ENCODE measurements around the gene KIAA0930.

Gene KIAA0930

DNA sequence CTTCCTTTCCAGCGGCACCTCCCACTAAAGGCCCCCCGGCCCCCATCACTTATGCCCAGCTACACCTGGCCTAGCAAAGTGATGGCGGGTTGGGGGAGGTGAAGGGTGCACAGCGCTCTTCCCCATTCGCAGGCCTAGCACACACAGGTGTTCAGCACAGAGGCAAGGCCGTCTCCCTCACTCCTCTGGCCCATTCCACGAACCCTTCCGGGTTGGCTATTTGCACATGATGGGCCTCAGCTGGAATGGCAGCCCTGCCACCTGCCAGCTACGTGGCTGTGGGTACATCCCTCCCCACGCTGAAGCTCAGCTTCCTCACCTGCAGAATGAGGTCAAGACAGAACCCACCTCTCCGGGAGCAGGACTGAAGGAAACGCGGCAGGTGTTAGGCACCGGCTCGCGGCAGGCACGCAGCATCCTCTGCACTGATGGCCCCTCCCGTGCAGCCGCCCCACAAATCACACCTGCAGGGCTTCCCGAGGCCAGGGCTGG is 4.8 kb downstream of the KIAA0930 start:
- FAIRE-seq: no peak

DNA sequence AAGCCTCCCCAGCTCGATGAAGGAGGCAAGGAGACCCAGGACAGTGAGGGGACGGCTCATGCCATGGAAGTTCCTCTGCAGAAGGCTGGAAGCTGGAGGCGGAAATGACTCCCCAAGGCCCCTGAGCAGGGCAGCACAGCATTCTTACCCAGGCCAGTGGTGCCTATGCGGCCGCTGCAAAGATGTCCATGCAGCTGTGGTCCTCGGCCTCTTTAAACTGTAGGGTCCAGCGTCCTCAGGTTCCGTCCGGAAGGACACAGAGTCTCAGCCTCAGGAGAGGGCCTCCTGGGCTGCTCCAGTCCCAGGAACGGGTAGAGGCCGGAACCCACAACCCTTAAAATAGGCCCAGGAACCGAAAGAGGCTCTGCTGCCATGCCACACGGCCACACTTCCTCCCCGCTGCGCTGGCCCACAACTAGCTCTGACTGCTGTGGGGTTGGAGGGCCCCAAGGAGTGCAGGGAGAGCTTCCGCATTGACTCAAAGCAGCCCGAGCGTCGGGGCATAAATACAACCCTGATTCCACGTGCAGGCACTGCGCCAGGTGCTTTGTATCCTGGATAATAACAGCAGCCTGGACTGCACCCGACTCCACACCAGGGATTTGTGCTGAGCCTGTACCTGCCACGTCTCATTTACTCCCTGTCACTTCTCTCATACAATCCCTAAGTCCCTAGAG is 5.5 kb downstream of the KIAA0930 start:
- no peak for FAIRE-seq

DNA sequence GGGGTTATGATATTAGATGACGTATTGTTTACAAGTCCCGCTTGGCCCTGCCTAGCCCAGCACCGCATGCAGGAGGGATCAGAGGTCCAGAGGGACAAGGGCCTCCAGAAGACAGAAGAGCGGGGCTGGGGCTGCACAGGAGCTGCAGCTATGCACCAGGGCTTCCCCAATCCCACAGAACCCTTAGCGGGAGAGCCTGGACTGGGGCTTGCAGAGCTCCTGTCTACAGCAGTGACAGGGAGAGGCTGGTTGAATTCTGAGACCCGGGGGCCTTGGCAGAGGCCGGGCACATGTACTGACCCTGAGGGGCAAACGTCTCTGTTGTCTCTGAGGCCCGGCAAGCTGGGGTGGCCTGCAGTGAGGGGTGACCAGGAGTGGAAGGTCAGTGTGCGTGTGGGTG is 6.9 kb downstream of the KIAA0930 start:
- FAIRE-seq: no peak

DNA sequence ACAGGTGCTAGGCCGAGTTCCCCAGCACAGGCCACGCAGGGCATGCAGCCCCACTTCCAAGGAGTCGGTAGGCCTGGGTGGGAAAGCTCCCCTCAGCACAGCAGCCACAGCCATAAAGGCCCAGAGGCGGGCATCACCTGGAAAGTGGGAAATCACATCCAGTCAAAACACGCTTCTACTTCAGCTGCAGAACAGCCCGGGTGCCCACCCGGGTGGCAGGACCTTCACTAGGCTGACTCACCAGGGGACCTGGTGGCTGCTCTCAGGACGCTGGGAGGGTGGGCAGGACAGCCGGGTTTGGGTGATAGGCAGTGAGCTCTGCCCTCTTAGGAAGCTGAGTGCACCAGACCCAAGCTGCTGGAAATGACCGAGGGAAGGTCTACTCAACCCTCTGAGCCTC is 7.3 kb downstream of the KIAA0930 start:
- no peak for FAIRE-seq

DNA sequence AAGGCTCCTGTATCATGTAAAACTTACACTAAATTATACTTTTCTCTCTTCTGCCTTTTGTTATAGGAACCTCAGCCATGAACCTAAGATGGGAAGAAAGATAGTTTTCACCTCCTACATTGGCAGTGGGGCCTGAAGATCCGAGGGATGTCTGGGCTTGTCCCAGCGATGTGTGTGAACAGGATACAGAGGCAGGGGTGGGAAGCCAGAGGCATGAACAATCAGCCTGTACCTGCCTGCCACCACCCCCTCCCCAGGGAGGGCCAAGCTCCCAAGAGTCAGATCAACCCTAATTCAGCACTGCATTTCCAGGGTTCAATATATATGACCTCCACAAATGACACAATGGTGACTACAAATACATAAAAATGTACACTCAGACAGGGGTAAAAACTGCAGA is 9.4 kb downstream of the KIAA0930 start:
- no peak for FAIRE-seq

DNA sequence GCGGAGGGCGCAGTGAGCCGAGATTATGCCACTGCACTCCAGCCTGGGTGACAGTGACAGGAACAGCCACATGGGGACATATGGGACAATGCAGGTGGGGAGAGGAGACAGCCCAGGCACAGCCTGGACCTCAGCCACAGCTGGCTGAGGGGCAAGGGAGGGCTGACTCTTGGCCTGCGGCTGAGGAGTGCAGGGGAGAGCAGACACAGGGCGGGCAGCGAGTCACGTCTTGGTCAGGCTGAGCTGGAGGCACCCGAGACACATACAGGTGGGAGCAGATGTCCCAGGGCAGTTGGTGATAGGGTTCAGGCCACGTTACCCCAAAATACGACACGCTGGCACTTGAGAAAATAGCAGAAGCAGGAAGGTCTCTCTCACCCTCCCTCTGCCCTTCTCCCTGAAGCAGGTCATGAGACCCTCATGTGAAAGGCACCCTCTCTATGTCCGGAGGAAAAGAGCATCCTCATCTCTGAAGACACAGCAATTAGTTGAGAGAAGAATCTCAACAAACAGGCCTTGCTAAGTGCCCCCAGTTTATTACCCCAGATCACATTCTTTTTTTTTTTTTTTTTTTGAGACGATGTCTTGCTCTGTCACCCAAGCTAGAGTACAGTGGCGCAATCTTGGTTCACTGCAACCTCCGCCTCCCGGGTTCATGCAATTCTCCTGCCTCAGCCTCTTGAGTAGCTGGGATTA is 10.5 kb downstream of the KIAA0930 start:
- no peak for FAIRE-seq

DNA sequence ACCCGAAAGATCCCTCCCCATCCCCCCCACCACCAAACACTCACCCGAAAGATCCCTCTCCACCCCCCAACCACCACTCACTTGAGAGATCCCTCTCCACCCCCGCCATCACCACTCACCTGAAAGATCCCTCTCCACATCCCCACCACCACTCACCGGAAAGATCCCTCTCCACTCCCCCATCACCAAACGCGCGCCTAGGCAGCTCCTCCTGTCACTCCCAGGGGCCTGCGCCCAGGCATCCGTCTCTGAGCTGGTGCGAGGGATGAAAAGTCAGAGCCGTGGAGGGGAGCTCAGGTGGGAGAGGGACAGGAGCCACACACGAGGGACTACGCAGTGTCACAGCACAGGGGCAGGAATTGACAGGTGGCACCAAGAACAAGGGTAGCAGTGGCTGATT is 11.5 kb downstream of the KIAA0930 start:
- FAIRE-seq: no peak

DNA sequence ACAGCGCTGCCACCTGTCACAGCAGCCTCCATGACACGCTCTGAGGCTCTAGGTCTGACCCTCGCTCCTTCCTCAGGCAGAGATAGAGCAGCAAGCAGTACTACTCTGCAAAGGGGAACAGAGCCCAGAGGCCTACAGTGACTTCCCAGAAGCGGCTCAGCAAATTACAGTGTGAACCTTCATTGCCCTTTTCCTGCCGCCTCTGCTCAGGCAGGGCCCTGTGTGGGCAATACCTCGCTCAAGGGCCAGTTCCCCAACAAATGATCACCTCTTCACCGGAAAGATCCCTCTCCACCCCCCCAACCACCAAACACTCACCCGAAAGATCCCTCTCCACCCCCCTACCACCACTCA is 12.3 kb downstream of the KIAA0930 start:
- FAIRE-seq: no peak

DNA sequence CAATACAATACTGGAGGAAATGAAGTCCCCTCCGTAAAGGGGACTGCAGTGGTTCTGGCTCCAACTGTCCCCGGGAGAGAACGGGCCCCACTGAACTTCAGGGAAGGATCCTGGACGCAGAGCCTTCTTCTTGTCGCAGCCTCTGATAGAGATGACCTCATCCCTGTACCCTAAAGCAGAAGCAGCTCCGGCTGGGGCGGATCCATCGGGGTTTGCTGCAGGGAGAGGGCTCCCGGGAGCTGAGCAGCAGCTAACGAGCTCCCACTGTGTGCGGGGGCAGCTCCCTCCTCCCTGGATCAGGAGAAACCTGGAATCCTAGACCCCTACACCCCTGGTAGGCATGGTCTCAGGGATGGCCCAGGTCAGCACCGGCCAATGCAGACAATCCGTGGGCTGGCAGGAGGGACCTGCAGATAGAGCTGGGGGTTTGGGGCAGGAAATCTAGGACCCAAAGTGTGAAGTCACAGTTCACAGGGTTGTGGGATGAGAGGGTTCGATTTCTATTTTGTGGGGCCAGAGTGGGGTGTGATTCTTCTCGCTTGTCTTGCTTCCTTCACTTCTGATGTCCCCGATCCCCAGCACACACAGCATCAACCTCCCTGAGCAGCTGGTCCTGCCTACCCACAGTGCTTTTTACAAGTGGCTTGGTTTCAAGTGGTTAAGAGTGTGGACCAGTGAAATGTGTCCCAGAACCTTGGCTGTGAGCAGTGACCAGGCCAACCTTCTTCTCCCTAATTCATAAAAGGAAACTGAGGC is 12.9 kb downstream of the KIAA0930 start:
- no peak for FAIRE-seq

DNA sequence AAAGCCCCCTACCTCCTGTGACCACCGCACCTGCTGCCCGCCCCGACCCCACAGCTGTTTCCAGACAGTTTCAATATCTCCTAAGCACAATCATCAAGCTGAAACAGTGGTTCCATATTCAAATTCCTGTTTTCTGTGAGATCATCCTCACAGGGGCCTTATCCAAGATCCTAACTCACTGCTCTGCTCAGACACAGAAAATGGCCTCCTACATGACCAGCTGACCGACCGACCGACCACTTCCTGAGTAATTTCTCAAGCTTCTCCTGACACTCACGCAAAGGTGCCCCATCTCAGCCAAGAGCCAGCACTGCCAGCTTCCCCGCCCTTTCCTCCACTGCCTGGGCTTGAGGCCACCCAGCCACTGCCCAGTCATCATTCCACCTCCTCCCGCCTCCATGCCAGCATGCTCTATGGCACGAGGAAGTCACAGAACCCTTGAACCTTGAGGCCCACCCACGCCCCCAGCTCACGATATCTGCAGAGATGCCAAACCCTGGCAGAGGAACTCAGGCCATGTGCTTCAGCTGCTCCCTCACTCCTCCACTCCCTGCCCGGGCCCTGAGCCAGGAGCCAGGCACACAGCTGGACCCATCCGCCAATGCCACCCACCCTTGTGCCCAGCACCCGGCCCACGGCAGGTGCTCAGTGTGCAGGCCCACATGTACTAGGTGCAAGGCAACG is 14.0 kb downstream of the KIAA0930 start:
- no peak for FAIRE-seq

DNA sequence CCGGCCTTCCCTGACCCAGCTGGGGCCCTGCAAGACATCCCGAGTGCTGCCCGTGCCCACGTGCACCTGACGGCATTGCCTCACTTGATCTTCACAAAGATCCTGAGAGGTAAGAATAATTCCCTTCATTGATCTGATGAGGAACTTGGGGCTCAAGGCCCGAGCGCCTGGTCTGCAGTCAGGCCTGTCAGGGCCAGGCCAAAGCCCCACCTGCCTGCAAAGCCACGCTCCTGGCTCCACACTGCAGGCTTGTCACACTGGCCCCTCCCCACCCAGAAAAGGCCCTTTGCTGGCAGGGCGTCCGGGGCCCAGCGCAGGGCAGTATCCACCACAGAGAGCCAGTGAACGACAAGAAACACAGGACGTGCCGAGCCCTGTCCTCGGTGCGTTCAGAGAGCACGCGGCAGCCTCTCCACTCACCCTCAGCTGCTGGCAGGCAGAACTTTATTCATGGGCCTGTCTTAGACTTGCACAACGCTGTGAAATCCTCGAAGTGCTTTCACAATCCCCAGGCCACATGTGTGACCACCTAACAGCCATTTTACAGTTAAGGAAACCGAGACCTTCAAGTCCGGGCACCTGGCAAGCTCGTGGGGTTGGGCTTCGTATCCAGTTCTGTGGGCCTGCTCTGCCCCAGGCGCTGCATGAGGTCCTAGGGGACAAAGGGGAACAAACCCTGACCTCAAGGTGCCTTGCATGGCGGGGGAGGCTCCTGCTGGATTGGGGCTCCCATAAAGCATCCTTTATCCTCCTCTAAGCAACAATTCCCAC is 14.8 kb downstream of the KIAA0930 start:
- no peak for FAIRE-seq

DNA sequence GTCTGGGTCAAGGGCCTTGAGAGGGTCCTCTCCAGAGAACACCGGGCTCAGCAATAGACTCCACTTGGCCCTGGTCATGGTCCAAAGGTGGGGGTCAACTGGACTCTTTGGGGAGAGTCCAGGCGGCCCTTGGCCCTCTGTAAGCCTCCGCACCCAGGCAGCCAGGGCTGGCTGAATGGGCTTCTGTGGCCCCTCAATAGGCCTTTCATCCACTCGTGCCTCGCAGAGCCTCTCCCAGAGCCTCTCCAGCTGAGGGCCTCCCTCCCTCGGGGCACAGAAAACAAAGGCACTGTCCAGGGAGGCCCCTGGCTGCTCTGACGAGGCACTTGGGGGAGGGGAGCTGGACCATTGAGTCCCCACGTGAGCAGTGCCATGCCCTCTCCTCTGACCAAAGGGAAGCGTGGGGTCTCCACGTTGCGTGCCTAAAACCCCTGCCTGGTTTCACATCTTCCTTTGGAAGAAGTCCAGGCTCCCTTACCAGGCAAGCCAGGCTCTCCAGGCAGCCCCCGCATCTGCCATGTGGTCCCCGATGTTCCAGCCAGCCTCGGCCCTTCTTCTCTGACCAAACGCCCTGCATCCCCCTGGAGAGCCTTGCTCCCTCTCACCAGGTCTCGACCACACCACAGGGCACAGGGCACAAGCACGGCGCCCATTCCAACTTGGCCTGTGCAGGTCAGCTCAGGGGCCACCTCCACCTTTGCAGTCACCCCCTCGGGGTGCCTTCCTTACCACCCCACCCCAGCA is 15.5 kb downstream of the KIAA0930 start:
- FAIRE-seq: no peak

DNA sequence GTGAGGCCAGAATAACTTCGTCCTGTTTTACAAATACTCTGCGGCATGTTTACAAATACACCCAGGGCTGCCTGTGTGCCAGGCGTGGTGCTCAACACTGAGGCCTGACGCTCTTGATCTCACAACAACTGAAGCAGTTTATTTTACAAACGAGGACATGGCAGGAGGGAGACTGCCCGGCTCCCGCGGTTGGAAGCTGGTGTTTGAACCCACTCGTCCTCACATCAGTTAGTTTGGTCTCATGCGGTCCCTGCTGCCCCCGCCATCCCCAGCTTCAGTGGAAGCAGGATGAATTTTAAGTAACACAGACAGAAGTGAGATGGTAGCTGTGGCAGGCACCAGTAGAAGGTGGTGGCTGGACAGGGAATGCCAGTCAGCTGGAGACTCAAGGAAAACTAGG is 16.4 kb downstream of the KIAA0930 start:
- no peak for FAIRE-seq

DNA sequence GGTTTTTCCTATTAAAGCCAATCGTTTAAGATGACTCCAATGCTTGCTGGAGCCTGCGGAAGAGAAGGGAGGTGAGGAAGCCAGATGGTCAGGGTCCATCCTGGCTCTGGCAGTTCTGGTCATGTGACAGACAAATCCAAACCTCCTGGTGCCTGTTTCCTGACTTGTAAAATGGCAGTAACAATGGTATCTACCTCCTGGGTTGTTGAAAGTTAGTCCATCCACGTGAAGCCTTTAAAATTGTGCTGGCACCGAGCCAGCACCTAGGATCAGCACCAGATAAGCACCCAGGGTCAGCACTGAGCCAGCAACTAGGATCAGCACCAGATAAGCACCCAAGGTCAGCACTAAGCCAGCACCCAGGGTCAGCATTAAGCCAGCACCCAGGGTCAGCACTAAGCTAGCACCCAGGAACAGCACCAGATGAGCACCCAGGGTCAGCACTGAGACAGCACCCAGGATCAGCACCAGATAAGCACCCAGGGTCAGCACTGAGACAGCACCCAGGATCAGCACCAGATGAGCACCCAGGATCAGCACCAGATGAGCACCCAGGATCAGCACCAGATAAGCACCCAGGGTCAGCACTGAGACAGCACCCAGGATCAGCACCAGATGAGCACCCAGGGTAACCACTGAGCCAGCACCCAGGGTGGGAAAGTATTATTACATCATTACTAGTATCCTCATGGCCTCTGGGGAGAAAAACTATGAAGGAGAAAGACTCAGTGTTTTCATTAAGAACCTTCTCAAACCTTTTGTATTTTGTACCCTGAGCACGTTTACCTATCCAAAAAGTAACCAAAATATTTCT is 17.2 kb downstream of the KIAA0930 start:
- FAIRE-seq: no peak

DNA sequence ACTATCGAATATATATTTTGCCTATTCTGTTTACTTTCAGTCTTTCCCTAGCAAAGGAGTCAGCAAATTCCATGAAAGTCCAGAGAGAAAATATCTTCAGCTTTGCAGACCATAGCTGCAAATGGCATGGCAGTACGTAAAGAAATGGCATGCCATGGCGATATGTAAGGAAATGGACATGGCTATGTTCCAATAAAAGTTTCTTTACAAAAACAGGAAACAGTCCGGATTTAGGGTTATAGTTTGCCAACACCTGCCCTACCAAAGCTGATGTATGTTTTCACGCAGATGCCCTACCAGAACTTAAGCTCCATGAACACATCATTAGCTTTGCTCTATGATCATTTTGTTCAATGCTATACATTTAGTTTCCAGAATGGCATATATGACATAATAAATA is 19.5 kb downstream of the KIAA0930 start:
- FAIRE-seq: no peak

DNA sequence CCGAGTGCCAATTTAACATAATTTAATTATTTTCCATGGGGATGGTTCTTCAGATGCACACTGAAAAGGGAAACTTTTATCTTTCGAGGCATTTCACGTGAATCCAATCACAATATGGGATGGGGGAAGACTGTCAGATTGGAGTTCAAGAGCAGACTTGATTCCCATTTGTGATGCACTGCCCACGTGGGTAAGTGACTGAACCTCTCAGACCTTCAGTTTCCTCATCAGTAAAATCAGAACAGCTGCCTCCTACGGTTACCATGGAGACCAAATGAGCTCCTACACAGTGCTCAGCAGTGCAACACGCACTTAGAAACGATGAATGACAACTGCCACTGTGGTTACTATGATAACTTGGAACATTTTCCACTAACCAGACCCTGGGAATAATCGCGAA is 21.7 kb downstream of the KIAA0930 start:
- FAIRE-seq: no peak

DNA sequence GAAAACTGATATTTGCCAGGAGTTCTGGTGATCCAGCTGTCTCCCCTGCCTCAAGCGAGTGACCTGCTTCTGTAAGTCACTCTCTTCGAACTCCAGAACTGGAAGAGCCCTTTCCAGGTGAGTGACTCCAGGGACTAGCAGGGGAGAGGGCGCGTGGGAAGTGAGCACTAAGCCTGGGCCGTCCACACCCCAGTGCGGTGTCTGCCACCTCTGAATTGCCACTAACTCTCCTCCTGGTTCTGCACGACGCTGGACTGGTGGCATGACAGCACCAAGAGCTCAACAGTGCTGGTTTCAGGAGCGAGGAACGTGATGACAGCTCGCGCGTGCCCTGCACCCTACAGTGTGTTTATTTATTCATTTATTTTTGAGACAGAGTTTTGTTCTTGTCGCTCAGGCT is 22.9 kb downstream of the KIAA0930 start:
- no peak for FAIRE-seq

DNA sequence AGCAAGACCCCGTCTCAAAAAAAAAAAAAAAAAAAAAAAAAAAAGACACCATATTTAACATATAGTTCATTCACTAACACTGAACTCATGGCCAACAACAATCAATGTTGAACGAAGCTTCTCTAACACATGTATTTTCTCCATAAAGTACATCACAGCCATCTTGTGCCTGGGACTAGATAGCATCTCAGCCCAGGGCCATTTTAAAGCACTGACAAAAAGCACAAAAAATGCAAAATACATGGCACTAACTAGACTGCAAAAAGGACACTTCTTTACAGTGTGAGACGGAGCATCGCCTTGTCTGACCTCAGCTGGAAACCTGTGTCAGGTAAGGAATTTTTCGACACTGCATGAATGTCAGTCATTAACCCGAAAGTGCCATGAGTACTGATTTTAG is 23.3 kb downstream of the KIAA0930 start:
- no peak for FAIRE-seq

DNA sequence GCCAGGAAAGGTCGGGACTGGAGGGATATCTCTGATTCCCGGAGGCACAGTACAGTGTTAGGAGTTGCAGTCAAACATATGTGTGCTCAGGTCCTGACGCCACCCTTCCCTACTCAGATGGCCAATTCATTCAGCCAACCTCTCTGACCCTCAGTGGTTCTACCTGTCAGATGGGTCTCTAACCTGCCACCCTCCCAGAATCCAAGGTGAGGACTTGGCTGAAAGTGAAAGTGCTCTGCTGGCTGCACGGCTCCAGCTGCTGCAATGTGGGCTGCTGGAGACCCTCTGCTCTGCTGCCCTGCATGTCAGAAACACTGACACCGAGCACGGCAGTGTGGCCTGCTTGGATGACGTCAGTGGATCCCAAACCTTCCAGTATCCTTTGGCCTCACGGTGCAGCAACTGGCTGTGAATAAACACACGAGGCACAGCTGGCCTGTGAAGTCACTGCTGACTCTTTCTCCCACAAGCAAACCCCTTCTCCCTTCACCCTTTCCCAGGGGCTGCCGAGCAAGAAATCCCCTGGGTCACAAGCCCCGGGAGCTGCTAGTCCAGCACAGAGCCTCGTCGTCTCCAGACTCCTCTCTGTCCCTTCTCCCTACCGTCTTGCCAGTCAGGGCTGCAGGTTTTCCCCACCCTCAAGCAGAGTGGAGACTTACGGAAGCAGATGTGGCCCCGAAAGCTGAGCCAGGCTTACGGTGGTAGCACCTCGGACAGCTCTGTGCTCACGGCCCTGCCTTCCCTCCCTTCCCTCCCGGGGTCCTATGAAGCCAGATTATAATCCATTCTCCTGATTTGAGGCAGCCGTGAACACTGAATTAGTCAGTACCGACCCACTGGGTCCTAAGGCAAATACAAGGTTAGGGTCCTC is 24.3 kb downstream of the KIAA0930 start:
- no peak for FAIRE-seq
